Hematopoietic multipotent progenitor cell treated with erythropoietin and hydrocortisone succinate and interleukin-3 and kit ligand, for 4 days (in vitro differentiated cells): ENCODE measurements around the gene CD96.
"Not testable (repeated sequence)": the region's sequence is repeated elsewhere in the genome, so short reads cannot be mapped to it uniquely, and the experiment has no call there.

Experiments used
- DNase-seq: peaks from one replicate; pipeline ENCODE4 v3.0.0-alpha.2; 2015

The CD96 gene

GRCh38 chr3:111629018-111629417 lies 87.0 kb downstream of the CD96 start:
- not testable (repeated sequence) for DNase-seq

GRCh38 chr3:111630638-111631037 lies 88.6 kb downstream of the CD96 start:
- peak; percentile 8 for DNase-seq

GRCh38 chr3:111635403-111635802 lies 93.4 kb downstream of the CD96 start:
- DNase-seq, result no peak

- no peak for DNase-seq
These were observed 94.4 kb downstream of the CD96 start for GRCh38 chr3:111636366-111636885.

GRCh38 chr3:111639316-111639715 lies 97.3 kb downstream of the CD96 start:
- DNase-seq, result no peak

GRCh38 chr3:111648991-111649579 lies 107.1 kb downstream of the CD96 start:
- no peak for DNase-seq

GRCh38 chr3:111650378-111651275 lies 108.6 kb downstream of the CD96 start:
- no peak for DNase-seq

- DNase-seq, result no peak
These were observed 110.6 kb downstream of the CD96 start for GRCh38 chr3:111652492-111653180.

- DNase-seq, result no peak
These were observed 111.8 kb downstream of the CD96 start for GRCh38 chr3:111653766-111654165.

GRCh38 chr3:111662012-111662411 lies 120.0 kb downstream of the CD96 start:
- no peak for DNase-seq

- no peak for DNase-seq
These were observed 120.9 kb downstream of the CD96 start for GRCh38 chr3:111662907-111663306.

GRCh38 chr3:111666041-111666735 lies 124.2 kb downstream of the CD96 start:
- no peak for DNase-seq

GRCh38 chr3:111667170-111667569 lies 125.2 kb downstream of the CD96 start:
- DNase-seq, result no peak

GRCh38 chr3:111667621-111668239 lies 125.7 kb downstream of the CD96 start:
- peak; percentile 97 for DNase-seq

- no peak for DNase-seq
These were observed 126.3 kb downstream of the CD96 start for GRCh38 chr3:111668326-111668725.

GRCh38 chr3:111668888-111669488 lies 127.0 kb downstream of the CD96 start:
- DNase-seq, result peak; percentile 85

GRCh38 chr3:111669926-111670630 lies 128.1 kb downstream of the CD96 start:
- no peak for DNase-seq

- not testable (repeated sequence) for DNase-seq
These were observed 130.5 kb downstream of the CD96 start for GRCh38 chr3:111672461-111672860.

- DNase-seq, result no peak
These were observed 133.8 kb downstream of the CD96 start for GRCh38 chr3:111675846-111676210.

- DNase-seq, result no peak
These were observed 134.4 kb downstream of the CD96 start for GRCh38 chr3:111676211-111677006.

- DNase-seq, result no peak
These were observed 135.0 kb downstream of the CD96 start for GRCh38 chr3:111677007-111677392.
